ENCODE results near the gene ANKRD18A. TPM values are rescaled to one million over a fixed set of nuclear protein-coding genes. Genes with fewer than 3 reads are reported as not detected.

The ANKRD18A gene
- total RNA-seq, 1 donor from 2014 or later = 4.8 TPM

DNA sequence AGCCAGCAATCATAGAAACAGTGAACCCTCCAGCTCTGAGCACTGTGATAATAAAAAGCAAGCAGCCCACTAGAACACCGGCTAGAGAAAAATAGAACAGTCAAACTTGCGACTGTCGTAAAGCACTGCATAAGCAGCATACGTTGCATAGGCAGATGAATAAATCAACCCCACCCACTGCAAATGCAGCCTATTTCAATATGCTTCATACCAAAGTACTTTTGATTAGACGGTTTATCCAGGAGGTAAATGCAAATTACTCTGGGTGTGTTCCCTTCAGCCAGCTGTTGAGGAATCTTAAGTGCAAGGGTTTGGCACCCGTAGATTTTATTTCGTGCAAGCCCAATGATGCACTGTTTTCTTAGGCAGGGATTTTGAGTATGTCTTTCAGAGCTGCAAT lies 32.1 kb upstream of the ANKRD18A start:
- H3K36me3 Mint-ChIP-seq (ENCODE audit: low read depth) = no peaks in the 10 kb centered on the region
- no peak overlapping the region for H3K4me3 Mint-ChIP-seq
- DNase-seq (ENCODE audit: low read depth, low spot score) = no peak
- TF ChIP-seq, protein P1, sequence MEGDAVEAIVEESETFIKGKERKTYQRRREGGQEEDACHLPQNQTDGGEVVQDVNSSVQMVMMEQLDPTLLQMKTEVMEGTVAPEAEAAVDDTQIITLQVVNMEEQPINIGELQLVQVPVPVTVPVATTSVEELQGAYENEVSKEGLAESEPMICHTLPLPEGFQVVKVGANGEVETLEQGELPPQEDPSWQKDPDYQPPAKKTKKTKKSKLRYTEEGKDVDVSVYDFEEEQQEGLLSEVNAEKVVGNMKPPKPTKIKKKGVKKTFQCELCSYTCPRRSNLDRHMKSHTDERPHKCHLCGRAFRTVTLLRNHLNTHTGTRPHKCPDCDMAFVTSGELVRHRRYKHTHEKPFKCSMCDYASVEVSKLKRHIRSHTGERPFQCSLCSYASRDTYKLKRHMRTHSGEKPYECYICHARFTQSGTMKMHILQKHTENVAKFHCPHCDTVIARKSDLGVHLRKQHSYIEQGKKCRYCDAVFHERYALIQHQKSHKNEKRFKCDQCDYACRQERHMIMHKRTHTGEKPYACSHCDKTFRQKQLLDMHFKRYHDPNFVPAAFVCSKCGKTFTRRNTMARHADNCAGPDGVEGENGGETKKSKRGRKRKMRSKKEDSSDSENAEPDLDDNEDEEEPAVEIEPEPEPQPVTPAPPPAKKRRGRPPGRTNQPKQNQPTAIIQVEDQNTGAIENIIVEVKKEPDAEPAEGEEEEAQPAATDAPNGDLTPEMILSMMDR (conservative IDR thresholded peaks at IDR 0.05) = no peak
- no peaks in the 10 kb centered on the region for H3K4me1 Mint-ChIP-seq
- no peak overlapping the region for H3K27ac Mint-ChIP-seq (ENCODE audit: unreplicated experiment)
- no peaks in the 10 kb centered on the region for H3K9me3 Mint-ChIP-seq
- H3K27me3 Mint-ChIP-seq (ENCODE audit: low read depth) = peaks cover 3% of the 10 kb centered on the region

DNA sequence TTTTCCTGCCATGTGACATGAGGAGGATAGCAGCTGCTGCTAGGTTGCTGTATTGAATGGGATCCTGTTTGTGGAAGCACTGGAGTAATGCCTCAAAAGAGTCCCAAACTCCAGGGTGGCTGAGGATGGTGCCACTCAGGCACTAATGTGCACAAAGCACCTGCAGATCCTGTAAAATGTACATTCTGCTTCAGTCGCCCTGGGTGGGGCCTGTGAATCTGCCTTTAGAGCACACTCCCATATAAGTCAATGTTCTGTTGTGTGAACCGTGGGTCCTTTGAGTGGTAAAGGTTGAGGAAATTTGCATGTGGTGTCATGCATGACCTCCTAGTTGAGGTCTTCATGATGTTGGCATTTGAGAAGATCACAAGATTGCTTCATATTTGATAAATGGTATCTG lies 31.6 kb upstream of the ANKRD18A start:
- DNase-seq (ENCODE audit: low read depth, low spot score) = no peak
- H3K36me3 Mint-ChIP-seq (ENCODE audit: low read depth) = no peaks in the 10 kb centered on the region
- no peak overlapping the region for H3K27ac Mint-ChIP-seq (ENCODE audit: unreplicated experiment)
- H3K4me3 Mint-ChIP-seq = no peak overlapping the region
- H3K4me1 Mint-ChIP-seq = no peaks in the 10 kb centered on the region
- peaks cover 3% of the 10 kb centered on the region for H3K27me3 Mint-ChIP-seq (ENCODE audit: low read depth)
- TF ChIP-seq, protein P1 (conservative IDR thresholded peaks at IDR 0.05) = no peak
- H3K9me3 Mint-ChIP-seq = no peaks in the 10 kb centered on the region

DNA sequence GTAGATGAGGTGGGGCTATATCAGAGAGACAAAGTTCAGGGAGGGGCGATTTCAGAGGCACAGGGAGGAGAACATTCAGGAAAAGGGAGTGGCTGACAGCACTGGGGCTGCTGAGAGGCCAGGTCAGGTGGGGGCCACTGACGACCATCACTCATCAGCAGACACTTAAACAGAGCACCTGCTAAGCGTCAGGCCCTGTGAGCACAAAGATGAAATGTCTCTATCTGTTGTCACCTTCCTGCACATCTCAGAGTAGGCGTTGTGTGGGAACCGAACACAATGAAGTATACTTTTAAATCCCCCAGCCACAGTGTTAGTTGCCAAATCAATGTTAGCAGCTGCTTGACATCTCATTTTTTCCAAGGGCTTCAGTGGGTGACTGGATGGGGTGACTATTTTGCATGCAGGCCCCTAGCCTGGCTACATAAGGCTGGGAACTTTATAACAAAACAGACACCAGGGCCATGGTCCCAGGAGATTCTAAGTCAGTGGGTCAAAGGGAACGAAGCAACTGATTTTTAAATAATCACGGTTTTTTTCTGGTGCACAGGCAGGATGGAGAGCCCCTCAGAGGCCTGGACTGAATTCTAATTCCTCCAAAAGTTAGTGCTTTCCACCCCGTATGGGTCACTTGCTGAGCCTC lies 31.1 kb upstream of the ANKRD18A start:
- Mint-ChIP-seq H3K4me3 (no peak overlapping the region), H3K36me3 (ENCODE audit: low read depth) (no peaks in the 10 kb centered on the region), H3K27me3 (ENCODE audit: low read depth) (peaks cover 3% of the 10 kb centered on the region), H3K9me3 (no peaks in the 10 kb centered on the region), H3K4me1 (no peaks in the 10 kb centered on the region), H3K27ac (ENCODE audit: unreplicated experiment) (no peak overlapping the region)
- TF ChIP-seq, protein P1 (conservative IDR thresholded peaks at IDR 0.05) = no peak
- no peak for DNase-seq (ENCODE audit: low read depth, low spot score)

DNA sequence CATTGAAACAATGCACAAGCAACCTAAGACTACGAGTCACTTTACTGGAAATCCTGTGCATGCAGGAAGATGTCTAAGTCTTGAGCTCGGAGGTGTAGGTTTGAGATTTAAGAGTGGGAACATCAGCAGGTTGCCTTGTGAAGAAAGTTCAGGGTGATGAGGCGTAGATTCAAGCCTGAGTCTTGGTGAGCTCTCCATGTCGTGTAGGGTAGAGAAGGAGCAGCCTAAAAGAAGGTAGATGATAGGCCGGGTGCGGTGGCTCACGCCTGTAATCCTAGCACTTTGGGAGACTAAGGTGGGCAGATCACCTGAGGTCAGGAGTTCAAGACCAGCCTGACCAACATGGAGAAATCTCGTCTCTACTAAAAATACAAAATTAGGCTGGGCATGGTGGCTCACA lies 30.2 kb upstream of the ANKRD18A start:
- DNase-seq (ENCODE audit: low read depth, low spot score) = no peak
- Mint-ChIP-seq H3K9me3 (no peaks in the 10 kb centered on the region), H3K4me1 (no peaks in the 10 kb centered on the region), H3K36me3 (ENCODE audit: low read depth) (no peaks in the 10 kb centered on the region), H3K27ac (ENCODE audit: unreplicated experiment) (no peak overlapping the region), H3K4me3 (no peak overlapping the region), H3K27me3 (ENCODE audit: low read depth) (peaks cover 3% of the 10 kb centered on the region)
- TF ChIP-seq, protein P1 (conservative IDR thresholded peaks at IDR 0.05) = no peak

DNA sequence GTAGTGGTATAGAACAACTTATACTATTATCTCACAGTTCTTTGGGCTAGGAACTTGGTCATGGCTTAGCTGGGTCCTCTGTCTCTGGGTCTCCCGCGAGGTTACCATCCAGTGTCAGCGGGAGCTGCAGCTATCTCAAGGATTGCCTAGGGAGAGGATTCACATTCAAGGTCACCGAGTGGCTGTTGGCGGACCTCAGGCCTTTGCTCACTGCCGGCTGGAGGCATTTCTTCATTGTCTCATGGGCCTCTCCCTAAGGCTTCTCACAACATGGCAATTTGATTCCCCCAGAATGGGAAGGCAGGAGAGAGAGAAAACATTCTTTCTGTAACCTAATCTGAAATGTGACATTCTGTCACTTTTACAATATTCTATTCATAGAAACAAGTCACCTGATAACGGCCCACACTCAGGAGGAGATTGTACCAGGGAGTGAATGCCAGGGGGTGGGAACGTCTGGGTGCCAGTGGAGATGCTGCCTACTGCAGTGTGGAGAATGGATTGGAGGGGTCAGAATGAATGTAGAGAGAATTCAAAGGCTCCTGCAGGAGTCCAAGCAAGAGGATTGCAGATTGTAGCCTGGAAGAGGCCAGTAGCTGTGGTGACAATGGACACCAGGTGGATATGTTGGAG lies 29.5 kb upstream of the ANKRD18A start:
- H3K9me3 Mint-ChIP-seq = no peaks in the 10 kb centered on the region
- TF ChIP-seq, protein P1 (conservative IDR thresholded peaks at IDR 0.05) = no peak
- H3K4me1 Mint-ChIP-seq = no peaks in the 10 kb centered on the region
- no peak overlapping the region for H3K4me3 Mint-ChIP-seq
- H3K27me3 Mint-ChIP-seq (ENCODE audit: low read depth) = no peaks in the 10 kb centered on the region
- DNase-seq (ENCODE audit: low read depth, low spot score) = no peak
- H3K36me3 Mint-ChIP-seq (ENCODE audit: low read depth) = no peaks in the 10 kb centered on the region
- no peak overlapping the region for H3K27ac Mint-ChIP-seq (ENCODE audit: unreplicated experiment)
